NCI-H1930 (cell line): Measurements from ENCODE around the gene IGFL1.
"Not testable (repeated sequence)": the region's sequence is repeated elsewhere in the genome, so short reads cannot be mapped to it uniquely, and the experiment has no call there.

Source experiments
- DNase-seq, 2 experiments: peaks; one replicate each; lab custom pipeline; 2025; lab: John Stamatoyannopoulos, UW

IGFL1 gene

DNA sequence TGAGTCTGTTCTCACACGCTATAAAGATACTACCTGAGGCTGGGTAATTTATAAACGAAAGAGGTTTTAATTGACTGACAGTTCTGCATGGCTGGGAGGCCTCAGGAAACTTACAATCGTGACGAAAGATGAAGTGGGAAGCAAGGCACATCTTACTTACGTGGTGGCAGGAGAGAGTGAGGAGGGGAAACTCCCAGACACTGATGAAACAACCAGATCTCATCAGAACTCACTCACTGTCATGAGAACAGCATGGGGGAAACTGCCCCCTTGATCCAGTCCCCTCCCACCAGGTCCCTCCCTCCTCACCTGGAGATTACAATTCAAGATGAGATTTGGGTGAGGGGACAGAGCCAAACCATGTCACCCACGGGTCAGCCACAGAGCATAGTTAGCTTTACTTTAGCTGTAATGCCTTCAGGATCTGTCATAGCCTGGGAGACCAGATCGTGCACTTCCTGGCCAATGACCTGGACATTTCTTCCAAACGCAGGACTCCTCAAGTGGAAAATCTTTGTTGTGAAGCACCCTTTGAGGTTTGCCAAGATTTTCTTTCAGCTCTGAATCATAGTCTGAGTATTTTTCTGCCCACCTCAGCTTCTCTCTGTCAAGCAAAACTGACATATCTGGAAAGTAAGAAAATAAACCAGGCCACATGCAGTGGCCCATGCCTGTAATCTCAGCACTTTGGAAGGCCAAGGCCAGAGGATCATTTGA lies 42.1 kb downstream of the IGFL1 start:
- DNase-seq: no peak

DNA sequence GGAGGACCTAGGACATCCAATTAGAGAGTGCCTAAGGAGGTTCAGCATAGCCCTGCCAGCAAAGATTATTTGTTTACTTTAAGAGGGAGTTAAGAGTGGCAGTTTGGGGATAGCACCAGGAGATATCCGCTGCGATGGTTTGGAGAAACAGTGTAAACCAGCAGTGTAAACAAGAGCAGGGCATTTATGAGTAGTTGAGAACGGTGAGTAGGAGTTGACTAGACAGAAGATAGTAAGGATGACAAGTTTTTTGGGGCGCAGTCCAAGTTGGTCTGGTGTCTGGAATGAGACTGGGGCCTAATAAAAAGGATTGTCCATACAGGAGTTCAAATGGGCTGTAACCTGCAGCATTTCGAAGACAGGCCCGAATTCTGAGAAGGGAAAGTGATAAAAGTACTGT lies 44.4 kb downstream of the IGFL1 start:
- DNase-seq: not testable (repeated sequence)

DNA sequence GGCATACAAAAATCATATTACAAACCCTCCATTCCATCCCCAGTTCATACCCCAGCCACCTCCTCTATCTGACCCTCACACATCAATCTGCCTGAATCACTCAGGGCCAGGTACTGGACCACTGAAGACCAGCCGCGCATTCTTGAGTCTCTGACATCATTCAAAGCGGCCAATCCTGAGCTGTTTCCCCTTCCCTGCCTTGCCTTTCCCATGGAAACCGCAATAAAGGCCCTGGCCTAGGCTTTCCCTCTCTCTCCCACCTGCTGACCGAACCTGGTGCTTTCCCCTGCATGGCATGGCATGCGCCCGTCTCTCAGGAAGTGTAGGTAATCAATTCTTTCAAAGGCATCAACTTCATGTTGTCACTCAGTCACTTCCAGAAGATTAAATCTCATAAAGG lies 49.6 kb downstream of the IGFL1 start:
- no peak for DNase-seq
